ENCODE data around the gene LCE1F. TPM values are rescaled to one million over a fixed set of nuclear protein-coding genes. Genes with fewer than 3 reads are reported as not detected.

Gene LCE1F
- total RNA-seq, 1 experiment from 2014 or later, result not detected

DNA sequence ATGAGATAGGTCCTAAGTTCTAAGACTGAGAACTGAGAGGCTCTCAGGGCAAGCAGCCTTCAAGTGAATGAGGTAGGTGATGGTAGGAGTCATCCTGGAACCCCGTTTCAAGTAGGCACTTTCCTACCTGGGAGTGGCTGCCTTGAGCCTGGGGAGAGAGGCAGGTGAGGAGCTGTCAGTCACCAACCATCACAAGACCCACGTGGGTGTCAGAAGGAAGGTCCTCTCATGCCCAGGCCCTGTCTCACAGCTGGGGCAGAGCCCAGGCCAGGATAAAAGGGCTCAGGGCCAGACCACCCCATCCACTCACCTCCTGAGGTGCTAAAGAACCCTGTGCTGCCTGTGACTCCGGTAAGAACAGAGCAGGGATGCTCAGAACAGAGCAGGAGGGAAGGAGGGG is 21.5 kb downstream of the LCE1F start, which contains the start of gene LCE1D:
Gene LCE1D (plus strand): TSS at position 301 of the 400 bp plus-strand sequence. CDS start 1,074 bp downstream, outside the sequence.
- TF ChIP-seq, protein P1, sequence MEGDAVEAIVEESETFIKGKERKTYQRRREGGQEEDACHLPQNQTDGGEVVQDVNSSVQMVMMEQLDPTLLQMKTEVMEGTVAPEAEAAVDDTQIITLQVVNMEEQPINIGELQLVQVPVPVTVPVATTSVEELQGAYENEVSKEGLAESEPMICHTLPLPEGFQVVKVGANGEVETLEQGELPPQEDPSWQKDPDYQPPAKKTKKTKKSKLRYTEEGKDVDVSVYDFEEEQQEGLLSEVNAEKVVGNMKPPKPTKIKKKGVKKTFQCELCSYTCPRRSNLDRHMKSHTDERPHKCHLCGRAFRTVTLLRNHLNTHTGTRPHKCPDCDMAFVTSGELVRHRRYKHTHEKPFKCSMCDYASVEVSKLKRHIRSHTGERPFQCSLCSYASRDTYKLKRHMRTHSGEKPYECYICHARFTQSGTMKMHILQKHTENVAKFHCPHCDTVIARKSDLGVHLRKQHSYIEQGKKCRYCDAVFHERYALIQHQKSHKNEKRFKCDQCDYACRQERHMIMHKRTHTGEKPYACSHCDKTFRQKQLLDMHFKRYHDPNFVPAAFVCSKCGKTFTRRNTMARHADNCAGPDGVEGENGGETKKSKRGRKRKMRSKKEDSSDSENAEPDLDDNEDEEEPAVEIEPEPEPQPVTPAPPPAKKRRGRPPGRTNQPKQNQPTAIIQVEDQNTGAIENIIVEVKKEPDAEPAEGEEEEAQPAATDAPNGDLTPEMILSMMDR (conservative IDR thresholded peaks at IDR 0.05), result no peak
- H3K56ac ChIP-seq (ENCODE audit: insufficient read length, low read depth, low read length), result no peak within 1 kb of the TSS
- no peak within 1 kb of the TSS for H2BK12ac ChIP-seq (ENCODE audit: insufficient read length, low read depth, low read length)
- no peak within 1 kb of the TSS for H3K27ac ChIP-seq (ENCODE audit: insufficient read length, low read depth, low read length)
- no peak within 1 kb of the TSS for H4K91ac ChIP-seq (ENCODE audit: insufficient read length, low read depth, low read length)
- H4K20me1 ChIP-seq (ENCODE audit: control insufficient read depth, insufficient read depth, insufficient read length), result no peaks in the 10 kb centered on the region
- H3K9me3 Mint-ChIP-seq, result peaks cover 88 to 93% of the 10 kb centered on the region in 2 experiments
- H2AK5ac ChIP-seq (ENCODE audit: insufficient read length, low read length), result no peak within 1 kb of the TSS
- H3K23ac ChIP-seq (ENCODE audit: insufficient read length, low read depth, low read length), result no peak within 1 kb of the TSS
- H3K4me2 ChIP-seq (ENCODE audit: insufficient read depth, insufficient read length, low read length), result no peak within 1 kb of the TSS
- no peak within 1 kb of the TSS for H3T11ph ChIP-seq (ENCODE audit: low read length)
- no peak within 1 kb of the TSS for H3K14ac ChIP-seq (ENCODE audit: insufficient read depth, low read length)
- H2BK5ac ChIP-seq (ENCODE audit: insufficient read length, low read length), result no peak within 1 kb of the TSS
- peaks cover 4 to 22% (median 11%) of the 10 kb centered on the region in 3 experiments for H3K36me3 Mint-ChIP-seq (ENCODE audit: insufficient read depth in 1 of 3, low read depth in 3 of 3)
- WGBS (ENCODE audit: extremely low coverage, insufficient read length, low lambda C conversion rate), result no CpG with 5 or more reads among the region's 3 CpGs
- no peak within 1 kb of the TSS for H3K9ac ChIP-seq (ENCODE audit: extremely low read depth, insufficient read length, low read length)
- no peak within 1 kb of the TSS for H2AFZ ChIP-seq (ENCODE audit: low read length)
- no peaks in the 10 kb centered on the region; the same call in 1 of the 2 replicates for H3K27me3 ChIP-seq (ENCODE audit: insufficient read depth, low read length)
- H4K5ac ChIP-seq (ENCODE audit: insufficient read length, low read depth, low read length), result no peak within 1 kb of the TSS
- no peak within 1 kb of the TSS for H3K4ac ChIP-seq (ENCODE audit: low read depth, low read length)
- H3K4me1 ChIP-seq (ENCODE audit: insufficient read depth, low read length), result no peaks in the 10 kb centered on the region
- no peak within 1 kb of the TSS for H2BK120ac ChIP-seq (ENCODE audit: low read depth, low read length, poor library complexity, severe bottlenecking)
- H3K4me3 Mint-ChIP-seq, result no peak within 1 kb of the TSS
- no peak for DNase-seq
- no peaks in the 10 kb centered on the region for H3K4me1 Mint-ChIP-seq
- no peak within 1 kb of the TSS for H2BK15ac ChIP-seq (ENCODE audit: low read depth, low read length)
- peaks cover 61% of the 10 kb centered on the region for H3K9me3 ChIP-seq (ENCODE audit: control insufficient read depth, low read depth, low read length)
- H4K8ac ChIP-seq (replicated peaks; ENCODE audit: insufficient read length, low read depth, low read length), result no peak within 1 kb of the TSS
- H3K18ac ChIP-seq (ENCODE audit: insufficient read length, low read depth, low read length), result no peak within 1 kb of the TSS
- no peak within 1 kb of the TSS for H2BK20ac ChIP-seq (ENCODE audit: low read depth, low read length, poor library complexity, severe bottlenecking)
- H3K27ac Mint-ChIP-seq, result no peak within 1 kb of the TSS
- no peaks in the 10 kb centered on the region for H3K23me2 ChIP-seq (ENCODE audit: insufficient read length, low read depth, low read length, poor library complexity, severe bottlenecking)
- no peaks in the 10 kb centered on the region for H3K79me1 ChIP-seq (ENCODE audit: insufficient read depth, low read depth, low read length, poor library complexity, severe bottlenecking)
- no peaks in the 10 kb centered on the region for H3K79me2 ChIP-seq (ENCODE audit: insufficient read depth, low read length)
- H3K27me3 Mint-ChIP-seq (ENCODE audit: low read depth), result no peaks in the 10 kb centered on the region
